Measurements from ENCODE around the gene BIN1.

The BIN1 gene

GRCh38 chr2:127003070-127003800 lies 103.7 kb downstream of the BIN1 start:
- Histone ChIP-seq H3K27ac (ENCODE audit: low read depth, low read length, severe bottlenecking) (no peak overlapping the region), H3K9me3 (ENCODE audit: control insufficient read depth, low read length) (no peaks in the 10 kb centered on the region), H3K36me3 (ENCODE audit: control insufficient read depth, insufficient read depth, low read length) (no peaks in the 10 kb centered on the region), H3K4me1 (ENCODE audit: control insufficient read depth, insufficient read depth, low read length, poor library complexity, severe bottlenecking) (no peaks in the 10 kb centered on the region), H3K4me3 (ENCODE audit: extremely low read depth, insufficient read depth, low read length, poor library complexity, severe bottlenecking) (no peak overlapping the region)
- 79 to 88% methylated on average over 9 of the region's 9 CpGs for WGBS, 2 experiments (ENCODE audit: insufficient coverage in 2 of 2)

DNA sequence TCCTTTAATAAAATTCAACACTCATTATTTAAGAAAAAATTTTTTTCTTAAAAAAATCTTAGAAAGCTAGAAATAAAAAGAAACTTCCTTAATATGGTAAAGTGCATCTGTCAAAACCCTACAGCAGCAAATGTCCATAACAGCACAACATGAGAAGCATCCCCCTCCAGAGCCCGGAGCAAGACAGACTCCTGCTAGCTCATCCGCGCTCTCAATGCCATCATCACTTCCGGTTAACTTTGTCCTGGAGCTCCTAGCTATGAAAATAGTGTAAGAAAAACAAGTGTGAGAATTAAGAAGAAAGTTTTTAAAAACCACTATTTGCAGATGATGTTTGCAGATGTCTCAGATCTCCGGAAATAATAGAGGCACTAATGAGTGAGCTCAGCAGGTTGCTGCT lies 105.2 kb downstream of the BIN1 start:
- 67% methylated on average over 4 of the region's 5 CpGs; no CpG with 5 or more reads in 1 of the 2 experiments for WGBS, 2 experiments (ENCODE audit: insufficient coverage in 2 of 2)

GRCh38 chr2:127000937-127001336 lies 106.0 kb downstream of the BIN1 start:
- no peaks in the 10 kb centered on the region for H3K9me3 ChIP-seq (ENCODE audit: control insufficient read depth, low read length)
- H3K27ac ChIP-seq (ENCODE audit: low read depth, low read length, severe bottlenecking): no peak overlapping the region
- 92 to 100% methylated on average over 1 to 2 of the region's 5 CpGs for WGBS, 2 experiments (ENCODE audit: insufficient coverage in 2 of 2)
- no peak overlapping the region for H3K4me3 ChIP-seq (ENCODE audit: extremely low read depth, insufficient read depth, low read length, poor library complexity, severe bottlenecking)
- peaks cover 7% of the 10 kb centered on the region for H3K4me1 ChIP-seq (ENCODE audit: control insufficient read depth, insufficient read depth, low read length, poor library complexity, severe bottlenecking)
- H3K36me3 ChIP-seq (ENCODE audit: control insufficient read depth, insufficient read depth, low read length): no peaks in the 10 kb centered on the region

More for the DNA sequence above, 105.2 kb downstream of the BIN1 start:
- H3K4me3 ChIP-seq (ENCODE audit: extremely low read depth, insufficient read depth, low read length, poor library complexity, severe bottlenecking): no peak overlapping the region
- no peaks in the 10 kb centered on the region for H3K9me3 ChIP-seq (ENCODE audit: control insufficient read depth, low read length)
- no peak overlapping the region for H3K27ac ChIP-seq (ENCODE audit: low read depth, low read length, severe bottlenecking)
- H3K4me1 ChIP-seq (ENCODE audit: control insufficient read depth, insufficient read depth, low read length, poor library complexity, severe bottlenecking): no peaks in the 10 kb centered on the region
- no peaks in the 10 kb centered on the region for H3K36me3 ChIP-seq (ENCODE audit: control insufficient read depth, insufficient read depth, low read length)

GRCh38 chr2:127000194-127000593 lies 106.8 kb downstream of the BIN1 start:
- H3K36me3 ChIP-seq (ENCODE audit: control insufficient read depth, insufficient read depth, low read length): no peaks in the 10 kb centered on the region
- no peak overlapping the region for H3K27ac ChIP-seq (ENCODE audit: low read depth, low read length, severe bottlenecking)
- no peaks in the 10 kb centered on the region for H3K9me3 ChIP-seq (ENCODE audit: control insufficient read depth, low read length)
- peaks cover 12% of the 10 kb centered on the region for H3K4me1 ChIP-seq (ENCODE audit: control insufficient read depth, insufficient read depth, low read length, poor library complexity, severe bottlenecking)
- 67 to 100% methylated on average over 2 to 3 of the region's 3 CpGs for WGBS, 2 experiments (ENCODE audit: insufficient coverage in 2 of 2)
- no peak overlapping the region for H3K4me3 ChIP-seq (ENCODE audit: extremely low read depth, insufficient read depth, low read length, poor library complexity, severe bottlenecking)

GRCh38 chr2:126999106-126999756 lies 107.7 kb downstream of the BIN1 start:
- no peak overlapping the region for H3K27ac ChIP-seq (ENCODE audit: low read depth, low read length, severe bottlenecking)
- no peak overlapping the region for H3K4me3 ChIP-seq (ENCODE audit: extremely low read depth, insufficient read depth, low read length, poor library complexity, severe bottlenecking)
- peaks cover 16% of the 10 kb centered on the region for H3K4me1 ChIP-seq (ENCODE audit: control insufficient read depth, insufficient read depth, low read length, poor library complexity, severe bottlenecking)
- H3K36me3 ChIP-seq (ENCODE audit: control insufficient read depth, insufficient read depth, low read length): no peaks in the 10 kb centered on the region
- WGBS, 2 experiments (ENCODE audit: insufficient coverage in 2 of 2): 65 to 86% methylated on average over 3 to 5 of the region's 5 CpGs
- H3K9me3 ChIP-seq (ENCODE audit: control insufficient read depth, low read length): no peaks in the 10 kb centered on the region

- Histone ChIP-seq H3K4me1 (ENCODE audit: control insufficient read depth, insufficient read depth, low read length, poor library complexity, severe bottlenecking) (peaks cover 19% of the 10 kb centered on the region), H3K36me3 (ENCODE audit: control insufficient read depth, insufficient read depth, low read length) (no peaks in the 10 kb centered on the region), H3K4me3 (ENCODE audit: extremely low read depth, insufficient read depth, low read length, poor library complexity, severe bottlenecking) (no peak overlapping the region), H3K9me3 (ENCODE audit: control insufficient read depth, low read length) (no peaks in the 10 kb centered on the region), H3K27ac (ENCODE audit: low read depth, low read length, severe bottlenecking) (no peak overlapping the region)
Measured at GRCh38 chr2:126998486-126998885, 108.5 kb downstream of the BIN1 start.
